Measurements from ENCODE around the gene MAN1B1. TPM values are rescaled to one million over a fixed set of nuclear protein-coding genes. Genes with fewer than 3 reads are reported as not detected.
"Not testable (repeated sequence)": the region's sequence is repeated elsewhere in the genome, so short reads cannot be mapped to it uniquely, and the experiment has no call there.

Gene MAN1B1
- polyA plus RNA-seq, 3 donors, result 56.7 to 71.5 (median 64.7) TPM

DNA sequence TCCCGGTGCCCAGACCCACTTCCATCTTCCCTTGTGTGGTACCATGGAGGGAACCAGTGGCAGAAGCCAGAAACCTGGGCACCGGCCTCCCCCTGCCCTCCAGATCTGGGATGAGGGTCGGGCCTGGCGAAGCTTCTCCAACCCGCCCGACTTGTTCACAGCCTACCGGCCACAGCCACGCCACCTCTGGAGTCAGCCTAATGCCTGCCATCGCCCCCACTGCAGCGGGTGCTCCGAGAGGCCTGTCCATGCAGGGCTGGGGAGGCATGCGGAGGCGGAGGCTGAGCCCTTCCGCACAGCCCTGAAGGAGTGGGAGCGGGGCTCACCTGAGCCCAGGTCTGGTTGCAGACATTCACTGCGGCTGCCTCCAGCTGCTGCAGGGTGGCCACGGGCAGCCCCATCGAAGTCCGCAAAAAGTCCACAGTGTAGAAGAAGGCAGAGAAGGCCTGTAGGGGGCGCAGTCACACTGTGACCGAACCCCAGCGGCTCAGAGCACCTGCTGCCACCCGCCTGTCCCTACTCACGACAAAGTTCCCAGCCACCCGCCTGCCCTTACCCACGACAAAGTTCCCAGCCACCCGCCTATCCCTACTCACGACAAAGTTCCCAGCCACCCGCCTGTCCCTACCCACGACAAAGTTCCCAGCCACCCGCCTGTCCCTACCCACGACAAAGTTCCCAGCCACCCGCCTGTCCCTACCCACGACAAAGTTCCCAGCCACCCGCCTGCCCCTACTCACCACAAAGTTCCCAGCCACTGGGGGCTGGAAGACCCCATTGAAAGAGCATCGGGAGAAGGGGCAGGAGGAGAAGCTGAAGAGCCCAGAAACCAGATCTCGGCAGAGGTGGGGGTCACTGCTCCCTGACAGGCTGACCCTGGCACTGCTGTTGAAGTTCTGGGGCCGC, 37.0 kb upstream of the MAN1B1 start:
- no peak for DNase-seq

DNA sequence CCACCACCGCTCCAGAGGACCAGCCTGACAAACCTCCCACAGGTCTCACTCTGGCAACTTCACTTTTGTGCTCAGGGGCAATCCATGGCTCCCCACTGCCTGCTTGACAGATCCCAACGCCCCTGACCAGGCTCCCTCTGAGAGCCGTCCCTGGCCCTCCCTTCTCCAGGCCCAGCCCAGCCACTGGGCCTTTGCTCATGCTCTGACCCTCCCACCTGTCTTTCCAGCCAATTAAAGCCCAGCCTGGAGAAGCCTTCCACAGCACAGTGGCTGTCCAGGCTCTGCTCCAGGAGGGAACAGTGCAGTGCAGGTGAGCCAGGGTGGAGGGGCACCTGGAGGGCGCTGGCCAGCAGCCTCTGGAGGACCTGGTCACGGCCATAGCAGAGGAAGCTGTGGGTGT, 36.2 kb upstream of the MAN1B1 start:
- no peak for DNase-seq

GRCh38 chr9:137051145-137051724, 35.5 kb upstream of the MAN1B1 start:
- no peak for DNase-seq

- DNase-seq, result no peak
Observed at GRCh38 chr9:137052293-137052692, 34.5 kb upstream of the MAN1B1 start.

DNA sequence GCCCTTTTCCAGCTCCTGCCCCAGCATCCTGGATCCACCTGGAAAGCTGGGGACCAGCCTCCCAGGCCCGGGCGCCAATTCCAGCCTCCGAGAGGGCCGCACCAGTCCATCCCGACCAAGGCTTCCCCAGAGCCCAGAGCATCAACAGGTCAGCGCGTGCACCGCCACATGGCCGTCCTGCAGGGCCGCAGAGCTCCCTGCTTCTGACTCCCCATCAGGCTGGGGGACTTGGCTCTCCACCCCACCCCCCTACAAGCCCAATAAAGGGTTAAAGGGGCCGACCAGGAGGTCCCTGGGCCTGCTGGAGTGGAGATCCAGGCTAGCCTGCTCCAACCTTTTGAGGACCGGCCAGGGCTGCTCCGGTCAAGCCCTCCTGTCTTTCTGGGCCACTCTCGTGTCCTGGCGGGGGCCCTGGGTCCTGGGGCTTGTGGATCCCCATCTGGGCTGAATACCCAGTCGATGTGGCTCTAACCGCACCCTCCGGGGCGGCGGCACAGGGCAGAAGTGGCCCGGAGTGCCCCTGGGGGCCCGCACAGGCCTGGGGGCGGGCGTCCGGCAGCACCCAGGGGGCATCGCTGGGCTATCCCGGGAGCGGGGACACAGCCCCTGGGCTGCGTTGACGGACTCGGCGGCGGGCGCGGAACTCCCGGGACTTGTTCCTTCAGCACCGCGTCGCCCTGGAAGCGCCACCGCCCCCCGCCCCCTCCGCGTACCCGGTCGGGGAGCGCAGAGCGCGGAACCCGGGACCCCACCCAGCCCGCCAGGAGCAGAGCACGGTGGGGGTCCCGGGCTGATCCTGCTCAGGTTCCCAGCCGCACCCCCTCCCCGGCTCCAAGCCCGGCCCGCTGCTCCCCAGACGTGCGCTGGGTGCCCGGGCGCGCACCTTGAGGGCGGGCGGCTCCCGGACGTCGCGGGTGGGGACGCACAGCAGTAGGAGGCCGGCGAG, 33.5 kb upstream of the MAN1B1 start:
- DNase-seq, result no peak

- no peak for DNase-seq
Observed at GRCh38 chr9:137053944-137054931, 32.5 kb upstream of the MAN1B1 start, which contains the start of gene ENTPD2. Gene ENTPD2 (minus strand): TSS chr9:137054061. CDS start chr9:137053997, 64 bp downstream.

DNA sequence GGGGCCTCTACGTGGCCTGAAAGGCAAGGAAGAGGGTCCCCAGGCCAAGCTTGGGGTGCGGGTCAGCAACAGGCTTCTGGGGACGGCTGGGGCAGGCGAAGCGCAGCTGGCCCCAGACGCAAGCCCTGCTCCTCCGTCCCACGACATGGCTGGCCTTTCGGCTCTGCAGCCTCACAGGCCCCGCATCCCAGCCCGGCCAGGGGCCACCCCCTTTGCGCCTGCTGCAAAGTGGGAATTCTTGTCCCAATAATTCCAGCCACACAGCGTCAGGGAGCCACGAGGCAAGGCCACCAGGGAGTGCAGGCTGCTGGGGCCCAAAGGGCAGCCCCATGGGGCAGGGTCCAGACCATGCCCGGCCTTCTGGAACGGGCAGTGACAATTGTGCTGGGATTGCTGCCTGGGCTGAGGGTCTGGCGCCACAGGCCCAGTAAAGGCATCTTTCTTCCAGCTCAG, 31.8 kb upstream of the MAN1B1 start:
- DNase-seq, result no peak

- DNase-seq, result peak; percentile 70
Observed at GRCh38 chr9:137055385-137056364, 31.1 kb upstream of the MAN1B1 start.

- DNase-seq, result no peak
Observed at GRCh38 chr9:137056739-137057415, 29.9 kb upstream of the MAN1B1 start.

- DNase-seq, result no peak
Observed at GRCh38 chr9:137057545-137057944, 29.2 kb upstream of the MAN1B1 start.

- DNase-seq, result no peak
Observed at GRCh38 chr9:137058521-137059234, 28.1 kb upstream of the MAN1B1 start.

GRCh38 chr9:137062384-137062783, 24.4 kb upstream of the MAN1B1 start:
- DNase-seq, result no peak

GRCh38 chr9:137062798-137063197, 24.0 kb upstream of the MAN1B1 start:
- not testable (repeated sequence) for DNase-seq

DNA sequence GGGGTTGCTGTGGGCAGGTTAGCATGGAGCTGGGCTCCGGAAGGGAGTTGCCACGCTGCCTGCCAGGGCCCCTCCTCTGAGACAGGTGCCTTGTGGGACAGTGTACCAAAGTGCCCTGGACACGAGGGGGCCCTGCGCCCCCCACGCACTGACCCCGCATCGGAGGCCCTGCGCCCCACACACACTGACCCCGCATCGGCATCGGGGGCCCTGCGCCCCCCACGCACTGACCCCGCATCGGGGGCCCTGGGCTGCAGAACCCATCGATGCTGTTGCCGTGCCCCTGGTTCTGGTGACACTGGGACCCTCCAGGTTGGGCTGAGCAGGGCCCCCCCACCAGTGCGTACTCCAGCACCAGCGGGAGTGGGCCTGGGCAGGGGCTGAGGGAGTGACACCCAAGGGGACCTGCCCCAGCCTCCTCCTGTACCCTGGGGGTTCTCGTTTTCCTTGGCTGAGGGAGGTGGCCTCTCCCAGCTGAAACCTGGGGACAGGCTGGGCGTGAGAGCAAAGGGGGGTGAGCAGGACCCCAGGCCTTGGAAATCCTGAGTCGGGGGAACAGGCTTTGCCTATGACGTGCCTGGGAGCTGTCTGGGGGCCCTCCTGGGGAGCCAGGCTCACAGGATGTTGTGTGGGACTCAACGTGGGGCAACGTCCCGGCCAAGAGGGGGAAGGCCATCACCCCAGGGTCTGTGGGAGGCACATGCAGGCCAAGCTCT, 23.3 kb upstream of the MAN1B1 start:
- DNase-seq, result no peak

DNA sequence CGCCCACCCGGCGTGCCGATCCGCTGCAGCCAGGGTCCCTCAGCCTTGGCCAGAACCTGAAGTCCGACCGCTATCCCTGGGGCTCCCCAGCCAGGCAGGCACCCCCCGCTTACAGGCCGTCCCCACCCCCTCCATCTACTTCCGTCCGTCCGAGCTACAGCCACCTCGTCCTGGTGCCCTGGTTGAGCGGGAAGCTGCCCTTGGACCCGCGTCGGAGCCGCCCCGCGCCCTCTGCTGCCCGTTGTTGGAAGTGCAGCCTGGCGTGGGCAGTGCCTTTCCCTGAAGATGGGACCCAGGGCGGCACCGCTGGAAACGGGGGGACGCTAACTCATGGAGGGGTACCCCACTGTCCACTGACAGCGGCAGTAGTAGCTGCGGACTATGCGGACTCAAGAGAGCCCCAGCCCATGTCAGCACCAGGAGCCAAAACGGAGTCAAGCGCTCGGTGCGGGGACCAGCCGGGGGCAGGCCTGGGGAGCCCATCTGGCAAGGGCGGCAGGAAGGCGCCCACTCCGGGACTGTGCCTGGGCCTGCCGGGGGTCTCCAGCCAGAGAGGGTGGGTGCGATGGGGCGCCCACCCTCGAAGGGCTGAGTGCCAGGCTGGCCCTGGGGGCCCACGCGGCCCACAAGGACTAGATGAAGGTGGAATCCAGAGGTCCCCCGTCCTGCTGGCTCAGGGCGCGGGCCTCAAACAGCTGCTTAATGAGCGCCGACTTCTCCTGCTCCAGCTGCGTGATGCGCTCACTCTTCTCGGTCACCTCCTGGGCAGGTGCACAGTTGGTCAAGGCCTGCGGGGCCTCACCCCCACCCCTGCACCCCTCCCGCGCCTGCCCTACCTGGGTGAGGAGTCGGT, 22.5 kb upstream of the MAN1B1 start:
- DNase-seq, result no peak

DNA sequence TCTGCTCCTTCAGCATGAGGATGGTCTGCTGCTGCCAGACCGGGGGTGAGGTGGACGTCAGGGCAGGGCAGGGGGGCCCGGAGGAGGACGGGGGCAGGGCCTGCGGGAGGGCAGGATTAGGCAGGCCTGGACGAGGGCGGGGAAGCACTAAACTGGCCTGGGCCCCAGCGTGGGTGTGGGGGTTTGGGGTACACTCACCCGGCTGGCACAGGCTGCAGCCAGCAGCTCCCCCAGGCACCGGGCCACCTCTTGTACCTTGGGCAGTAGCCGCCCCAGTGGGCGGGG, 22.0 kb upstream of the MAN1B1 start:
- DNase-seq, result no peak
